SK-N-SH treated with all-trans-retinoic acid at 6 μM for 48 hours (cell line): ENCODE data around the gene FLNC.
A peak's percentile ranks its signal among the peaks of the same experiment; 100 is the strongest.

Source experiments
- ATAC-seq: fragments of 200-7000 bp; cut with Tn5 transposase; 3 replicates; pipeline ENCODE4 v1.9.1; 2020; ENCODE audit warnings: mild to moderate bottlenecking, moderate library complexity
- ARNTL ChIP-seq: fragments of 450-650 bp; formaldehyde crosslinking; IDR thresholded peaks from 2 replicates; pipeline ENCODE4 v1.5.0; 2020; ENCODE audit warnings: low read depth, mild to moderate bottlenecking, moderate library complexity, borderline replicate concordance
- BACH2 ChIP-seq: fragments of 250-450 bp; sonication (Bioruptor Pico); IDR thresholded peaks from 2 replicates; pipeline ENCODE4 v1.9.0; 2021; ENCODE audit warnings: mild to moderate bottlenecking, borderline replicate concordance
- CREB5 ChIP-seq: fragments of 250-450 bp; sonication (Bioruptor Pico); IDR thresholded peaks from 2 replicates; pipeline ENCODE4 v1.5.1; 2020; ENCODE audit warnings: low read depth, mild to moderate bottlenecking, moderate library complexity
- CSDC2 ChIP-seq: fragments of 250-450 bp; sonication (Bioruptor Pico); IDR thresholded peaks from 2 replicates; pipeline ENCODE4 v1.5.0; 2020; ENCODE audit warnings: mild to moderate bottlenecking, moderate library complexity
- CSRNP3 ChIP-seq: fragments of 250-450 bp; sonication (Bioruptor Pico); IDR thresholded peaks from 2 replicates; pipeline ENCODE4 v1.5.1; 2021; ENCODE audit warnings: mild to moderate bottlenecking, moderate library complexity
- ESRRG ChIP-seq: fragments of 250-450 bp; sonication (Bioruptor Pico); IDR thresholded peaks from 2 replicates; pipeline ENCODE4 v1.6.1; 2021; ENCODE audit warnings: mild to moderate bottlenecking
- ISL1 ChIP-seq: fragments of 250-450 bp; sonication (Bioruptor Pico); IDR thresholded peaks from 2 replicates; pipeline ENCODE4 v2.1.2; 2022; ENCODE audit warnings: mild to moderate bottlenecking, moderate library complexity
- PATZ1 ChIP-seq: fragments of 250-450 bp; sonication (Bioruptor Pico); IDR thresholded peaks from 2 replicates; pipeline ENCODE4 v1.8.0; 2020; ENCODE audit warnings: mild to moderate bottlenecking, moderate library complexity, borderline replicate concordance
- POU6F1 ChIP-seq: fragments of 250-450 bp; sonication (Bioruptor Pico); IDR thresholded peaks from 2 replicates; pipeline ENCODE4 v1.8.0; 2021; ENCODE audit warnings: low read depth, mild to moderate bottlenecking, moderate library complexity, borderline replicate concordance
- PPARA ChIP-seq: fragments of 250-450 bp; sonication (Bioruptor Pico); IDR thresholded peaks from 2 replicates; pipeline ENCODE4 v1.5.0; 2020; ENCODE audit warnings: mild to moderate bottlenecking, borderline replicate concordance
- RARB ChIP-seq: fragments of 250-450 bp; sonication (Bioruptor Pico); IDR thresholded peaks from 2 replicates; pipeline ENCODE4 v1.8.0; 2021; ENCODE audit warnings: mild to moderate bottlenecking, moderate library complexity
- SNAI2 ChIP-seq: fragments of 250-450 bp; sonication (Bioruptor Pico); IDR thresholded peaks from 2 replicates; pipeline ENCODE4 v1.5.0; 2020; ENCODE audit warnings: mild to moderate bottlenecking, moderate library complexity
- TCF4 ChIP-seq: fragments of 250-450 bp; sonication (Bioruptor Pico); IDR thresholded peaks from 2 replicates; pipeline ENCODE4 v1.8.0; 2021; ENCODE audit warnings: mild to moderate bottlenecking, moderate library complexity, borderline replicate concordance
- TSHZ2 ChIP-seq: fragments of 250-450 bp; sonication (Bioruptor Pico); IDR thresholded peaks from 2 replicates; pipeline ENCODE4 v1.5.0; 2020; ENCODE audit warnings: mild to moderate bottlenecking, moderate library complexity
- ZC3H10 ChIP-seq: fragments of 250-450 bp; sonication (Bioruptor Pico); IDR thresholded peaks from 2 replicates; pipeline ENCODE4 v1.5.1; 2021; ENCODE audit warnings: mild to moderate bottlenecking, moderate library complexity
- ZFP3 ChIP-seq: fragments of 250-450 bp; sonication (Bioruptor Pico); IDR thresholded peaks from 2 replicates; pipeline ENCODE4 v1.5.0; 2020; ENCODE audit warnings: mild to moderate bottlenecking, moderate library complexity
- ZNF565 ChIP-seq: fragments of 450-650 bp; formaldehyde crosslinking; conservative IDR thresholded peaks from 2 replicates; pipeline ENCODE4 v1.5.0; 2020; ENCODE audit warnings: low read depth, mild to moderate bottlenecking, moderate library complexity
- ZNF8 ChIP-seq: fragments of 450-650 bp; formaldehyde crosslinking; IDR thresholded peaks from 2 replicates; pipeline ENCODE4 v1.5.0; 2020; ENCODE audit warnings: mild to moderate bottlenecking, moderate library complexity

Gene FLNC

GRCh38 chr7:128840326-128841170 lies 10.3 kb downstream of the FLNC start (continued):
- TF ChIP-seq PATZ1 (no peak), ESRRG (CRISPR knock-in tag) (no peak), RARB (CRISPR knock-in tag) (no peak), ARNTL (CRISPR knock-in tag) (no peak), PPARA (CRISPR knock-in tag) (no peak), ZNF565 (CRISPR knock-in tag) (no peak), ZNF8 (CRISPR knock-in tag) (no peak), CREB5 (no peak)

- ATAC-seq: no peak
- TF ChIP-seq PPARA (CRISPR knock-in tag): no peak
- TF ChIP-seq TSHZ2 (CRISPR knock-in tag): no peak
- no peak for TF ChIP-seq TCF4 (CRISPR knock-in tag)
- TF ChIP-seq BACH2 (CRISPR knock-in tag): no peak
- no peak for TF ChIP-seq SNAI2 (CRISPR knock-in tag)
- no peak for TF ChIP-seq ZNF565 (CRISPR knock-in tag)
- TF ChIP-seq POU6F1 (CRISPR knock-in tag): no peak
- no peak for TF ChIP-seq CSRNP3
- no peak for TF ChIP-seq ZC3H10 (CRISPR knock-in tag)
- TF ChIP-seq ZFP3 (CRISPR knock-in tag): no peak
- no peak for TF ChIP-seq ZNF8 (CRISPR knock-in tag)
Observed at GRCh38 chr7:128841171-128841690, 11.0 kb downstream of the FLNC start.

GRCh38 chr7:128841921-128842673 lies 11.9 kb downstream of the FLNC start:
- peak; percentile 72 for ATAC-seq
- no peak for TF ChIP-seq PPARA (CRISPR knock-in tag)
- TF ChIP-seq CSRNP3: no peak
- no peak for TF ChIP-seq ISL1 (CRISPR knock-in tag)
- TF ChIP-seq SNAI2 (CRISPR knock-in tag): no peak
- TF ChIP-seq ARNTL (CRISPR knock-in tag): no peak
- TF ChIP-seq ESRRG (CRISPR knock-in tag): no peak
- no peak for TF ChIP-seq CSDC2 (CRISPR knock-in tag)
- TF ChIP-seq, all 23 proteins: peak for 0
